DMS114 treated with DMSO at 0.1 percent for 48 hours (cell line): Measurements from ENCODE around the gene PLA2G12A.
A peak's percentile ranks its signal among the peaks of the same experiment; 100 is the strongest.

Experiments used
- DNase-seq: peaks from one replicate; lab custom pipeline; 2025; ENCODE audit not compliant: unreplicated experiment; lab: John Stamatoyannopoulos, UW

The PLA2G12A gene

DNA sequence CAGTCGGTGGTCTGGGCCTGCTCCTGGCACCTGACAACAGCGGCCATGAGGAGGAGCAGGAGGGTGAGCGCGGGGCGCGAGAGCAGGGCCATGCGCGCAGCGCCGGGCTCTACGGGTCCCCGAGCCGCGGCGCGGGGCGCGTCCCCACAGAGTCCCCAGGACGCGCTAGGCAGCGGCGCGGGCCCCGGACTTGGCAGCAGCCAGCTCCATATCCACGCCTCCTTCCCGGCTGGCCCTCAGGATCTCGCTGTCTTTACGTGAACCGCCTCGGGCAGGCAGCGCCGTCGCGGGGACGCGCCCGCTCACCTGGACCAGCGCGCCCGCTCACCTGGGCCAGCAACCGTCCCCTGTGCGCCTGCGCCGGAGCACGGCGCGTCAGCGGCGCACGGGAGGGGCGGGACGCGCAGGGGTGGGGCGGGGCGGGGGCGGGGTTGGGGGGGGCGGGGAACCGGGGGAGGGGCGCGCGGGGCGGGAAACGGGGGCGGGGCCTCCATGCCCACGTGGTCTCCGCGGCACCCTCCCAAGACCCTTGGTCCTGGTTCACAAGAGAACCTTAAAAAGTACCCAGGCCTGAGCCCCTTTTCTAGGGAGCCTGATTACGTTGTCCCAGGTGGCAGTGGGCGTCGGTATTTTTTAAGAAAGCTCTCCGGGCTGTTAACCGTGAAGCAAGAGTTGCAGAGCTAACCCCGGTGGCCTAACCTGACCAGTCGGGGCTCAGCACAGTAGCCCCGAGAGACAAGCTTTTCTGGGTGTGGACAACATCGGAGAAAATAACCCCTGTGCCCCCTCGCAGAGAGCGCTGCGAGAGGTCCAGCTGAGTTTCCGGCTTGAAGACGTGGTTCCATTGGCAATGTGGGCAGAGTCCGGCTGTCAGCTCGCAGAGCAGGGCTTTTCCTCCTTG is at the start of gene PLA2G12A:
PLA2G12A (minus strand) TSS at position 353 of the 901 bp plus-strand sequence; CDS start at position 92, 261 bp downstream.
- DNase-seq = peak; percentile 12

DNA sequence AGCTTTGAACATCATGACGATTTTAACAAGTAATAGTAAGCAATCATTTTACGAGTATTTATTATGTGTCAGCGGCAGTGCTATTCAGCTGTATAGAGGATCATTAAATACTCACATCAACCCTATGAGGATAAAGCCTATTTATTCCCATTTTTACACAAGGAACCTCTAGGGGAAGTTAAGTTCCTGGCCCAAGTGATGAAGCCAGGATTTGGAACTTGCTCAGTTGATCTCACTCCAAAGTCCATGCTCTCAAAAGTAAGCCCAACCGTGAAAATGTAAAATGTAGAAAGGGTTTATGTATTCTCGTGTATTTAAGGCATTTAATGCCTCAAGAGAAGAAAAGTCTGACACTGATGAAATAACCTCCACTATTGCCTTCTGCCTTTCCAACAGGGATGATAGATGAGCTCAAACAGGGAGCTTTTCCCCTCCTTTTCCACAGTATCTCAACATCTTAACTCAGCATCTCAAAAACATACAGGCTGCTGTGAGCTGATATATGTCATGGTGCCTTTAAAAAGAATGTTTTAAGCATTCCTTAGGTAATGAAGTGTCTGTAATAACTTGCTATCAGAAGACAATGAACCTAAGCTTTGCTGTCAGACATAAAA is 35.0 kb upstream of the PLA2G12A start:
- no peak for DNase-seq

DNA sequence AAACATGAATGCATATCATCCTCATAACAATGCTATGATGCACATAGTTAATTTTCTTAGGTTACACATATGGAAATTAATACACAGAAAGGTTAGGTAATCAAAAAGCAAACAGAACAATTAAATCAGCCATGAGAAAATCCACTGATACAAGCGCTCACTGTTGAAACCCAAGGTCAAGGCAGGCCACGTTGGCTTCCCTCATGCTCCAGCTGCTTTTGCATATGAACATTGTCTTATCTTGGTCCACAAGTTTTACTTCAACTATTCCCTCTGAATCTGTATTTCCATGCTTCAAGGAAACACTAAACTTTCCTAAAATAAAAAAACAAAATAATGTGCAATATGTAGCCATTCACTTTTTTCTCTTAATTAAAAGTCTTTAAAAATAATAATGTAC is 34.5 kb upstream of the PLA2G12A start:
- no peak for DNase-seq

DNA sequence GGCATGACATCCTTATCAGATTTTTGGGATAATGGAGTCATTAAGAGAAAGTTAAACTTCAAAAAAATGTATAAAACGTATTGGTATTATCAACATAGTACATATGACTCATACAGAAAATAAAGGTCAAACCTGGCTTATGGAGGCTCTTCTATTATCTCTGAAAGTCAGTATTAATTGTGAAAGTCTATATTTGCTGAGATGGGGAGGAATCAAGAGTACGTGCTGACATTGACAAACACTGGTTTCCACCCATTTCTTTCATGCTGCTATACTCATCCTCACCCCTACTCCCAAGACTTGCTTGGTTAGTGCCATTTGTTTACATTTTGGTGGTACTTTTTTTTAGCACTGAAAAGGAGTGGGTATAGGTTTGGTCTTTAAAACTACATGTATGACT is 30.8 kb upstream of the PLA2G12A start:
- no peak for DNase-seq

DNA sequence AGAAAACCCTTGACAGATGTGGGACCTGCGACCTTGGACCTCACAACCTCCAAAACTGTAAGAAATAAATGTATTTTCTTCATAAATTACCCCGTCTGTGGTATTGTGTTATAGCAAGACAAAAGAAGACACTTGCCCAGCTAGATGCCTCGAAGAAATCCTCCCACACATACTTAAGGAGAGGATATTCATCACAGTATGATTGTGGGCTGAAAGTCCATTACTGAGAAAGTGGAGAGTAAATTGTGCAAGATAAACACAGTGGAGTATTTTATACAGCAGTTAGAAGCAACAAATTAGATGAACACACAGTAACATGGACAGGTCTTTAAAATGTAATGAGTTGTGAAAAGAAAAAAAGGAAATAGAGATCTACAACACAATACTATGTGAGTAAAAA is 25.8 kb upstream of the PLA2G12A start:
- DNase-seq = no peak

DNA sequence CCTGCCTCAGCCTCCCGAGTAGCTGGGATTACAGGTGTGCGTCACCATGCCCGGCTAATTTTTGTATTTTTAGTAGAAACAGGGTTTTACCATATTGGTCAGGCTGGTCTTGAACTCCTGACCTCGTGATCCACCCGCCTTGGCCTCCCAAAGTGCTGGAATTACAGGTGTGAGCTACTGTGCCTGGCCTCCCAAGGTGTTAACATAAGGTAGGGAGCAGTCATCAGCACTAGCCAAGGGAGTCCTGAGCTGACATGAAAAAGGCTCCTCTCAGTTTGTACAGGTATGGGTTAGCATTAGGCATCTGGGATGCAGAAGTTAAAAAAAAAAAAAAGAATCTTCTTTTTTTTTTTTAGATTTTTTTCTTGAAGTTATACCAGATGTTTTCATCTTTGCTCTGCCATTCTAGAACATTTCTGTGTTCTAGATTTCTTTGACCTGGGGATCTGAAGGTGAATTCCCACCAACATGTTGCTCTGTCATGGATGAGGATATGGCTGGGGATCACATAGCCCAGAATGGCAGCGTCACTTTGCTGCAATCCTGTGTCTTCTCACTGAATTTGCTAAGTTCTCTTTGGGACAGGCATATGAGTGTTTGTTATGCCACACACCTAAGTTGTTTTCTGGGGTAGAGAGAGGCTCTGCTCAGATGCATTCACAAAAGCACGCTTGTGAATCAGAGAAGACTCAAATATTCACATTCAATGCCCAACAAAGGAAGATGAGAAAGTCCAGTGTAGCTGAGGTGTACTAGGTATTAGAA is 24.4 kb upstream of the PLA2G12A start:
- DNase-seq = no peak

DNA sequence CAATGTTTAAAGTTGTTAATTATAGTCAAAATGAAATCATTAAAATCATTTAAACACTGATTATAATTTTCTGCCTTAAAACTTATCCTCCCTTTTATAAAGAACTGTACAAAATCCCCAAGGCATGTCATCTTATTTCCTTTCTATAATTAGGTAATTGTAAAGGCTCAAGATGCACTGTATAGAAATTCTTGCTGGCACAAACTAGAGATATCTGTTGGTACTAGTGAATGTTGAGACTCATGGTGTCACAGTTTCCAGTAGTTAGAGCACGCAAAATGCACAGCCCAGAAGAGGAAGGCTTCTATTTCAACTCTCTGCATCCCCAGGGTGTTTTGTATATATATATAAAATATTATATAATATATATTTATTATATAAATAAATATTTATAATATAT is 22.7 kb upstream of the PLA2G12A start:
- DNase-seq = no peak

DNA sequence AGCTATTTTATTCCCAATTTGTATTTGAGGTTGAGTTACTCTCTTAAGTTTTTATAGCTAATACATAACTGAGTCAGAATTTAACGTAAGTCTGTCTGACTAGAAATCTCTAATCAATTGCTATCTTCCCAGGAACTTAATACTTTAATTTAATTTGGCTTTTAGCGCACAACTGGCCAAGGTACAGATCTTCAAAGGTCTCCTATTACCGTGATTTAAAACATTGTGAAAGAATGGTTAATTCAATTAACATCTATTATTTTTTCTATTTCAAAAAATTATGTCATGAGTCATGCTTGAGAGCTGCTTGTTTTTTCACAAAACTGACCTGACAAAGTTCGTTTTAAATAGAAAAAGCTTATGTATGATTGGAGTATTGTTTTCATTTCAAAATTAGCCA is 22.0 kb upstream of the PLA2G12A start:
- DNase-seq = no peak

DNA sequence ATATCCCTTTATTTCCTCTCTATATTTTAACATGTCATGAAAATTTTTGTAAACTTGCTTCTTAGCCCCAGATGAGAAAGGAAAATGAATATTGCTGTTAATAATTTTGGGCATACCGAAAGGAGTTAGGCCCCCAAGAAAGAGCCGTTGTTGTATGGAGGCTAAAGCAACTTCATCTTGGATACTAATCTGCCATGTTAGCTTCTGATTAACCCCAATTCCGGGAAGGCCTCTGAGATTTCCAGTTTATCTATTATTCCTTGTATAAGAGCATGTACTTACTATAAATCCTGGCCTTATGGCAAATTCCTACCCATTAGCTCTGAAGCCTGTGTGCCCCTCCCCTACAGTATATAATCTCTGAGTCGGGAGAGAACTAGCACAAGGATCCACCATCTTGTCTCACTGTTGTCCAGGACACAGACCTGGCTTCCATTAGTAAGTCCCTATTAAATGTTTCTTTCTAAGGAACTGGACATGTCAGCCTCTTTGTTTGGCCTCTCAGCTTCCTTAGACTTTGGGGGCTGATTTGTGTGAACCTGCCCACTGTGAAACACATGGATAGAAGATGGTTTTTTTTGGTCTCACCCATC is 20.9 kb upstream of the PLA2G12A start:
- DNase-seq = no peak

DNA sequence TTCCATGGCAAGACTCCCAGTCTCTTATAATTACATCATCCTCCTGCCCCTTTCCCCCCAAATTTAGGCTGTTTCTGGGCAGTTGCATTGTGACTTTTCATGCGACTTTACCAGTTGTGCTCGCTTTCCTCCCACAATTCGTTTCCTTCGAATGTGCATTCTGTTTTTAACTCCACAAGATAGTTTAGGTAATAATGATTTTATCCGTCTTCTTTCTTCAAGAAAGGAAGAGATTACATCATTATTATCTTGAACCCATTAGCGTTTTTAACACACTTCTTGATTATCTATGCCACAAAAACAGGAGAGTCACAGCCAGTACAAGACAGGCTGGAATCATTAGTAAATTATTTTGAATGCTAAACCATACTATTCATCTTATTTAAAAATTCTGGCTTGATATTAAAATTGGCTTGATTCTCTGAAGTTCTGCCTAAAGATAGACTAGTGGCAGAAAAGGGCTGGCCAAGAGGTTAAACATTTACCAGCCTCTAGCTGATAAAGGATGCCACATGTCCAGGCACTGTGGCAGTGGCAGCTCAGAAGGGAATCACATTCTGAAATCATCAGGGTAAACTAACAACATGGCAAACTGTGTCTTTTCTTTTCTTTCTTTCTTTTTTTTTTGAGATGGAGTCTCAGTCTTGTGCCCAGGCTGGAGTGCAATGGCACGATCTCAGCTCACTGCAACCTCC is 19.7 kb upstream of the PLA2G12A start:
- DNase-seq = no peak

DNA sequence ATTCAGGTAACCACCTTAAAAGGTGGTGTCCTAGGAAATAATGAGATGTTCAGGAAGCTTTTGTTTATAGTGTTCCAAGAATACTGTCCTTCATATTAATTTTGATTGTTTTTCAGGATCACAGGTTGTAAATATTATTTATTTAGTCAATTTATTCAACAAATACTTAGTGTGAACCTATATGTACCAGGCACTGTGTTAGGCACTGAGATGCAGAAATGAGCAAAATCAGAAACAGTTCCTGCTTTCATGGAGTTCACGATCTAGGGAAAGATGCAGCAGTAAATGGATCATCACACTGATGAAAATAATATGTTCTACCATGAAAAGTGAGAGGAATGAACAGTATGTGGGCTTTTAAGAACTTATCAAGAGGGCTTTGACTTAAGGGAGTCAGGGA is 18.2 kb upstream of the PLA2G12A start:
- DNase-seq = no peak

DNA sequence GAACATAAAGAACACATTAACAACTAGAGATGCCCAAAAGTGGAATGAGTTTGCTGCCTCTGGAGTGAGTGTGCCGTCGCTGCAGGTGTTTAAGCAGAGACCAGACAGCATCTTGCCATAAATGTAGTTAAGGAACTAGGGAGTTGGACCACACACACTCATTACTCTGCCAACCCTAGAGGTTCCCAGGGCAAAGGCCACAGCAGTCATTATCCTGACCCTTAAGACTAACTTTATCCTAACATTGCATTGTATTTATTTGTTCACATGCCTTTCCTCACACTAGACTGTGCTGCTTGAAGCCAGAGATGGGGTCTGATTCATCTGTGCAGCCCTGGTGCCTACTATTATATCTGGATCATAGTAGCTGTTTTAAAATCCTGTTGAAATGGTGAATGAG is 16.9 kb upstream of the PLA2G12A start:
- DNase-seq = no peak

DNA sequence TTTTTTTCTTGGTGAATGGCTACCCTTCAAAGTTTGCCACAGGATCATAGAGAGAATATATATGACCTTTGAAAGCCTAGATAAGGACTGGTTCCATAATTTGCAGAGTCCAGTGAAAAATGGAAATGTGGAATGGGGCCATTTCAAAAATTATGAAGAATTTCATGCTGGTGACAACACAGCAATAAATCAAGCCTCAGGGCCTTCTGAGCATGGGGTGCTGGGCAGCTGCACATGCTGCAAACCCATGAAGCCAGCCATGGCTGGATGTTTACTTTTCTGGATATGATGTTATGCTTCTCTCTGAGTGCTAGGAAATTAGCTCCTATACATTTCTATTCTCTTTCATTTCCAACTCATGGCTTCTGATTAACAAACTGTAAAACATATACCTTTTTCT is 16.0 kb upstream of the PLA2G12A start:
- DNase-seq = no peak

DNA sequence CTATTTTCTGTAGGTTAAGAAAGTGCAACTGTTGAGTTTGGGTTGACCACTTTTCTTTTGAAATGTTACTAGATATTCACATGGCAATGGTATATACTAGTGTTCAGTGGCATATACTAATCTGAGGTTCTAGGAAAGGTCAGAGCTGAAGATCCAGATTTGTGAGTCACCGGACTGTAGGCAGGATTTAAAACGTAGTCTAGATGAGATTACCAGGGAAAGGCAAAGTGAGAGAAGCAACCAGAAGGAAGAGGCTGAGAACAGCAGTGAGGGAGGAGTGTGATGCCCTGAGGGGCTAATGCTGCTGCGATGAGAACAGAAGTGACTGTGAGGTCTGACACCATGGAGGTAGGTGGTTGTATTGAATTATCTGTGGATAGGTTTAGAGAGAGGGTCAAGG is 9.7 kb upstream of the PLA2G12A start:
- DNase-seq = no peak

DNA sequence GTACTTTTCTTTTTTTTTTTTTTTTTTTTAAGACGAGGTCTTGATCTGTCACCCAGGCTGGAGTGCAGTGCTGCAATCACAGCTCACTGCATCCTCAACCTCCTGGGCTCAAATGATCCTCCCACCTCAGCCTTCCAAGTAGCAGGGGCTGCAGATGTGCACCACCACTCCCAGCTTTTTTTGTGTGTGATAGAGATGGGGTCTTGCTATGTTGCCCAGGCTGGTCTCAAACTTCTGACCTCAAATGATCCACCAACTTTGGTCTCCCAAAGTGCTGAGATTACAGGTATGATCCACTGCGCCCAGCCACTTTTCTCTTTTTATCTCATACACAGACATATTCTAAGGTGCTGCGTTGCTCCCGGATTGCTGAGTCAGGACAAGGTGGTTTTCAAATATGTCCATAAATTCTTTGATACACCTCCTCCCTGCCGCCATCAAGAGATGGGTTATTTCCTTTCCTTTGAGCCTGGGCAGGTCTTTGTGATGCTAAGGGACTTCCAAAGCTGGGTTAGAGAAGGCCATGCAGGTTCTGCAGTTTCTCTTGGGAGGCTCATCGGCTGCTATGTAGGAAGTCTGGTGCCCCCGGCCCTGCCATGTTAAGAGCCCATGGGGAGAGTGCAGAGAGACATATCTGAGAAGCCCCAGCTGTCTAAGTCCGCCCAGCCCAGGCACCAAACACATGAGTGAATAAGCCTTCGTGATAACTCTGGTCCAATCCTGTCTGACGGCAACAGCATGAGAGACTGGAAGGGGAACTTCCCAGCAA is 8.4 kb upstream of the PLA2G12A start:
- DNase-seq = no peak

DNA sequence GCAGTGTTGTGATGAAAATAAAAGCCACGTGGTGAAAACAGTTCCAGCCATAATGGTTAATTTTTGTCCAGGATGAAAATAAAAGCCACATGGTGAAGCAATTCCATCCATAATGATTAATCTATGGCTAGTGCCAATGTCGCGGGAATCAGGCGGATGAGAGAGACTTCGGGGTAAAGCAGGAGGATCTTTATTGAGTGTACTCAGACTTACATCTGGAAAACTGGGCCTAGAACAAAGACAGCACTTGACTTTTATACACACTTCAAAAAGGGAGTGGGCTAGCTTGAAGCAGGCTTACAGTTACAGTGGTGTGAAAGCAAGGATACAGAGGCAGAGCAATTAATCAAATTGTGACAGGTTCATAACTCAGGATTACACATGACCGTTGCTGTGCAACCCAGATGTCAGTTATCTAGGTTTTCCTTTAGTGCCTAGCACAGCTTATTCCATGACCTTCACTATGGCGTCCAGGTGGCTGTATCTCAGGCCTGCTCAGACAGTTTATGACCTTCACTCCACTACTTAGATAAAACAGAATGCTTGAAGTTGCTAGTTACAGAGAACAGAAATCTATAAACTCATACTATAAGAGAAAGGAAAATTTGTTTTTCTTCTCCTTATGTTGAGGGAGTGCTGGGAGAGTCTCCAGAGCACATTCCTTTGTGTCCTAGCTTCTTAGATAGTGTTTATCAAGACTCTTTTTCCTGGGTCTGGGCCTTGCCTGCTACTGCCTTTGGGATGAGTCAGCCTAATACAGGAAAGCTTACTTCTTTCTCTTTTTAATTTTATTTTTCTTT is 5.9 kb upstream of the PLA2G12A start:
- DNase-seq = no peak

DNA sequence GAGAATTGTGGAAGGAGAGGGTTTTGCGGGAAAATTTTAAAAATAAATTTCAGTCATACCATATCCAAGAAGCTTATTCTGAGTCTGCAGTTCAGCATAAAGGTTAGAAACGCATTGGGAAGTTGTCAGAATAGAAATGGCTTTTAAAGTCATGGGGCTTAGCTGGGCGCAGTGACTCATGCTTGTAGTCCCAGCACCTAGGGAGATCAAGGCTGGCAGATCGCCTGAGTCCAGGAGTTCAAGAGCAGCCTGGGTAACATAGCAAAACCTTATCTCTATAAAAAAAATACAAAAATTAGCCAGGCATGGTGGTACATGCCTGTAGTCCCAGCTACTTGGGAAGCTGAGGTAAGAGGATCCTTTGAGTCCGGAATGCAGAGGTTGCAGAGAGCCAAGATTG is 3.9 kb upstream of the PLA2G12A start:
- DNase-seq = no peak

DNA sequence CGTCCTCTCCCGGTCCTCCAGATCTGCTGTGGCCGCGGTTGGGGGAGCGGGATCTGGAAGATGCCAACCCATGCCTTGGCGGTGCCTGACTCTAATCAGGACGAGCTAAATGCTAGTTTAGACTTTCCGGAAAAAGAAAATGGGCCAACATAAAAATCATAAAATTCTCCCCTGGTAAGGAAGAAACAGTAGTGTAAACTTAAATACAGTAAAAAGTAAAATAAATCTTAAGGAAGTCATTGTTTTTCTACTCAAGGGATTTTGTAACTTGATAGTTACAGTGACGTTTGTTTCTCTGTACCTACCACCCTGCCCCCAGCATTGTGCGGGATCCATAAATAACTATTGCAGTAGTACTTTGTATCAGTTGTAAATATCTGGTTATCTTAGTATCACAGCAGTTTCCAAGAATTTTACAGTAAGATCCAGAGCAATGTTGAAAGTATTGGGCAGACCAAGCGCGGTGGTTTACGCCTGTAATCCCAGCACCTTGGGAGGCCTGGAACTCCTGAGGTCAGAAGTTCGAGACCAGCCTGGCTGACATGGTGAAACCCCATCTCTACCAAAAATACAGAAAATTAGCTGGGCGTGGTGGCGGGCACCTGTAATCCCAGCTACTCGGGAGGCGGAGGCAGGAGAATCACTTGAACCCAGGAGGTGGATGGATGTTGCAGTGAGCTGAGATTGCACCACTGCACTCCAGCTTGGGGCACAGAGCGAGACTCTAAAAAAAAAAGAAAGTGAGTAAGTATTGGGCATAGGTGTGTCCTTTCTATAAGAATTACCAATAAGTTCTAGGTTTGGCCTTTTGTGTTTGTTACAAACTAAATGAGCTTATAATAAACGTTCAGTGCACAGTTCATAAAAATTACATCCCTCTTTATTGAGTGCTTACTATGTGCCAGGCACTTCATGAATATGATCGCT is 1.0 kb upstream of the PLA2G12A start:
- DNase-seq = no peak
